Bronchial epithelial cell (primary cell): Measurements from ENCODE around the gene PPAT. TPM values are rescaled to one million over a fixed set of nuclear protein-coding genes. Genes with fewer than 3 reads are reported as not detected.

Experiments used
- DNase-seq: peaks from one replicate; pipeline ENCODE4 v3.0.0-alpha.2; 2010; ENCODE audit warnings: low read depth
- FAIRE-seq: peaks from 2 replicates; lab custom pipeline; 2011; peaks lifted over from hg19 to GRCh38; lab: Jason Lieb, UNC
- H3K27me3 ChIP-seq: 2 replicates; pipeline ENCODE4 v1.5.1; 2011; ENCODE audit warnings: low read length; ENCODE audit not compliant: control insufficient read depth, insufficient read depth
- H3K36me3 ChIP-seq: 2 replicates; pipeline ENCODE4 v1.5.1; 2011; ENCODE audit warnings: low read length; ENCODE audit not compliant: control insufficient read depth, insufficient read depth
- H3K4me3 ChIP-seq: 2 replicates; pipeline ENCODE4 v1.5.1; 2011; ENCODE audit warnings: mild to moderate bottlenecking, low read depth, low read length, control low read depth
- CTCF ChIP-seq: IDR thresholded peaks from 2 replicates; pipeline ENCODE4 v1.5.1; 2011; ENCODE audit warnings: mild to moderate bottlenecking, moderate library complexity, low read length, control low read depth, inconsistent platforms; ENCODE audit not compliant: insufficient read depth, severe bottlenecking
- total RNA-seq: library from RNA; depleted of rRNA; stranded (reverse); fragments of >200 nt; gene quantifications from 2 replicates; pipeline ENCODE4 v1.2.1, GENCODE V29; 2014

PPAT gene
- total RNA-seq, 1 donor from 2014 or later, result 33.2 TPM

DNA sequence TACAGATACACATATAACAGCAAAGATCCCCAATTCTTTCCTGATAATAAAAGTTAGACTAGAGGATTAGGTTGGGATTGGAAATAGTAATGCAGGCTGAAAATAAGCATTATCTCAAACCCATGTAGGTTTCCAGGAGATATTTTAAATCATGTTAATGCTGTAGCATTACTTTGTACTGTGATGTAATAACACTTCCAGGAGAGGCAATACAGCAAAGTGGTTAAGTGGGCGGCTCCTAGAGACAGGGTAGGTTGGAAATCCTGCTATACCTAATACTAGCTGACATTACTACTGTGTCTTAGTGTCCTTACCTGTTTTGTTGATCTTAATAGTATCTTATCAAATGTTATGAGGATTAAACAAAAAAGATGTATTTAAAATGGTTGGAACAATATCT, 10.3 kb upstream of the PPAT start:
- FAIRE-seq (no peak), DNase-seq (no peak)
- TF ChIP-seq CTCF, result no peak
- Histone ChIP-seq H3K4me3 (no peak overlapping the region), H3K36me3 (peaks cover 2% of the 10 kb centered on the region), H3K27me3 (no peaks in the 10 kb centered on the region)

DNA sequence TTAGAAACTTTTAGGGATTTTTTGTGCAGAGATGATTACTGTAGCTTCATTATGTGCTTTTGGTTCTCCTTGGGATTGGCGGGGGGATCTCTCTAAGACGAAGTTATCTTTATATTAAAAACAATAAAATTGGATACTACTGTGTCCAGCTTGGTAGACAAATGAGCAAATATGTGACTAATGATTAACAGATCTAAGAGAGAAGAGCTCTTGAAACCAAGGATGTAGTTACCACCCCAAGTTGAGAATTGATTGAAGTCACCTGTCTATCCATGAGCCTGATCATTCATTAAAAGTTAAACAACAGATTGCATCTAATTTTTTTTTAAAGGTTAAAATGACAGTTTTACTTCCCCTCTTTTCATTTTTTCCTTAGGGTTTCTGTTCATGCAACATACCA, 9.3 kb upstream of the PPAT start:
- H3K4me3 ChIP-seq, result no peak overlapping the region
- no peaks in the 10 kb centered on the region for H3K27me3 ChIP-seq
- TF ChIP-seq CTCF, result no peak
- DNase-seq (no peak), FAIRE-seq (no peak)
- H3K36me3 ChIP-seq, result peaks cover 1% of the 10 kb centered on the region

GRCh38 chr4:56440983-56441382, 5.6 kb upstream of the PPAT start:
- Histone ChIP-seq H3K36me3 (no peaks in the 10 kb centered on the region), H3K4me3 (no peak overlapping the region), H3K27me3 (no peaks in the 10 kb centered on the region)
- TF ChIP-seq CTCF, result no peak
- FAIRE-seq, result no peak
- no peak for DNase-seq

DNA sequence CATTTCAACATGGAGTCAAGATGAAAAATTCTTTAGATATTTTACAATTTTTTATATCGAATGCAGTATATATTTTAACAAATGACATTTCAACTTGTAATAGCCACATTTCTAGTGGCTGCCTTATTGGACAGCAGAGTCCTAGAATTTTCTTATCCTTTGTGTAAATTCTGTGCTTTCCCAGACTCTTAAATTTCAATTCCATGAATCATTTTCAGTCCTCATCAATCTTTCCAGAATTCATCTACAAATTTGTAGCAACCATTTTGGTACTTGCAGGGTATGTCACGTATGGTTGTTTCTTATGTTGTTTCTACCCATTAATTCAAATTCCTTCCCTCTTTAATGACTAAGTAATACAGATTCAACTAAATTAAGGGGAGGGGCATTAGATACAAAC, 3.4 kb upstream of the PPAT start:
- no peak for FAIRE-seq
- Histone ChIP-seq H3K4me3 (no peak overlapping the region), H3K36me3 (no peaks in the 10 kb centered on the region), H3K27me3 (no peaks in the 10 kb centered on the region)
- no peak for DNase-seq
- no peak for TF ChIP-seq CTCF

DNA sequence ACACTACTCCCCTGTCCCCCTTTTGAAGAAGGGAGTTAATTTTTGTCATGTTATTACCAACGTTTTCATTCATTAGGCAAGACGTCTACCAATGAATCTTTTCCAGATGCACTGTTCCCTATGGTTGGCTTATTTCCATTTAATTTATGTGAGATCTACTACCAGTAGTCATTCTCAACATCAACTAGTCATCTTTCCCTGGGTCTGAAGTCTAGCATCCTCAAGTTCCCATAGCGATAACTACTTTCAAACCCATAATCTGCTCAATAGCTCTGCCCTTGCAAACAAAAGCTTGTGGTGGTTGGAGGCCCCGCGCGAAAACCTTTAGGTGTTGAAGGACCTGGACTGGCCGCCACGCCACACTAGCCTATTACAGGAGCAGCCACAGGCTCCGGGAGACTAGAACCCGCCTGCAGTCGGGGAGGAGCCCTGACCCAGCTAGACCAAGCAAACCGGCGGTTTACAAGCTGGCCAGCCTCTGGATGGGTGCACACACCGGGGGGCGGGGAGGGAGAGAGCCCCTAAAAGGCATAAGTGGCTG, 746 bp downstream of the PPAT start:
- TF ChIP-seq CTCF, result no peak
- H3K27me3 ChIP-seq, result no peaks in the 10 kb centered on the region
- DNase-seq, result peak; percentile 41
- H3K36me3 ChIP-seq, result no peaks in the 10 kb centered on the region
- no peak for FAIRE-seq
- H3K4me3 ChIP-seq, result peak overlapping the region; percentile 89

- no peaks in the 10 kb centered on the region for H3K27me3 ChIP-seq
- H3K36me3 ChIP-seq, result no peaks in the 10 kb centered on the region
- no peak for FAIRE-seq
- no peak overlapping the region for H3K4me3 ChIP-seq
- no peak for TF ChIP-seq CTCF
- DNase-seq, result no peak
These were observed 2.1 kb downstream of the PPAT start for GRCh38 chr4:56433280-56433679.
